Stimulated activated CD4-positive, alpha-beta T cell treated with anti-CD3 and anti-CD28 coated beads, Interleukin-12 subunit alpha, Interleukin-12 subunit beta, amount 100 ng/mL, for 24 hours (primary cell): Measurements from ENCODE around the gene ZNF90.
"Not testable (repeated sequence)": the region's sequence is repeated elsewhere in the genome, so short reads cannot be mapped to it uniquely, and the experiment has no call there.

Experiments used
- DNase-seq, 2 experiments: peaks; one replicate each; pipeline ENCODE4 v3.0.0-alpha.2; 2020; ENCODE audit warnings: low read depth in 2 of 2

Gene ZNF90

DNA sequence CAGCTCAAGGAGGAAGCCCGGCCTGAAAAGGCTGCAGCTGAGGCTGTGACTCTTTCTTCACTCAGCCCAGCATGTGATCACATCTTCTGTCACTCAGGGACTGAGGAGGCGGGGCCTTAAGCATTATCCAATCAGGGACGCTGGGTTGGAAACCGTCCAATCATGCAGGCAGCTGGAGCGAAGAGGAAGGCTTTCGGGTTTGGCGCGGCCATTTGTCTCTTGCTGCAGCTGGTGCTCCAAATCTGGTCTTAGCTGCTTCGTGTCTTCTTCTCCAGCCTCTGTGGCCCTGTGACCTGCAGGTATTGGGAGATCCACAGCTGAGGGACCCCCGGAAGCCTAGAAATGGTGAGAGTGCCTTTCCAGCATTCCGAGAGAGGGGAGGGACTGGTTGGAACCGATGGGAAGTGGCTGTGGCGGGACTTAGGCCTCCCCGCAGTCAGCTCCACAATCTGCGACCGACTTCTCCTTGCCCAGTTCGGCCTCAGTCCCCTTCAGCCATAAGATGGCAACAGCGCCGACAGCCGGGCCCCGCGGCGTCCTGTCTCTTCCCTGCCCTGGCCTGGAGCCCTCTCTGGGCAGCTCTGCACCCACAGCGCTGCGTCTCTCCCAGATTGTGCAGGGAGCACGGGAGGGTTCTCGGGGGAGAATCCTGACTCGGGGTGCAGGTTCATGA is at the start of gene ZNF90:
TSS of gene ZNF90 (plus strand) at position 210 of the 673 bp plus-strand sequence. CDS start at position 343, 133 bp downstream.
- DNase-seq: peak; percentile 70 to 77

DNA sequence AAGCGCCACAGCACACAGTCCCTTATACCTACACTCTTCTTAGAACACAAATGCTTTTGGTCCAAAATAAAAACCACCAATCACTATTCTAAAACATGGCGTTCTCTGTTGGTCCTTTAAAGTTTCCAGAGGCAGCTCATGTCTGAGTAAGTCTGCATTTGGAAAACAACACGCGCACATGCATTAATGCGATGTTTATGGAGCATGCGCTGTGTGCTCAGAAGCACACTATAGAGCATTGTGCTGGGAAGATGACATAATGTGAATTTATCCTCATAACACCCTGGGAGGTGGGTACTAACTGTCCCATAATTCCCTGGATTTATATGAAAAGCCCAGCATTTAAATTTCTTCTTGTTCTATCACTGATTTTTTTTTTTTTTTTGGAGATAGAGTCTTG is 49.2 kb upstream of the ZNF90 start:
- no peak for DNase-seq

DNA sequence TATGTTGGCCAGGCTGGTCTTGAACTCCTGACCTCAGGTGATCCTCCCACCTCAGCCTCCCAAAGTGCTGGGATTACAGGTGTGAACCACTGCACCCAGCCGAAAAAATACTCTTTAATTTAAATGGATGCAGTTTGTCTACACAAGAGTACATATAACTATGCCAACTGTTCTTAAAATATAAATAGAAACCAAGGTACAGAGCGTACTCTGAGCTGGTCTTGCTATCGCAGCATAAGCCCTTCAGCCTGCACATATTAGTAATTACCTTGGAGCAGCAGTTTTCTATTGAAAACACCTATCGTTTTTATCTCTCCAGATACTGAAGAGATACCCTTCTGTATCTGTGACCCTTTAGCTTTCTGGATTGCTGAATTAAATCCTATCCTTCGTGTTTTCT is 41.9 kb upstream of the ZNF90 start:
- no peak for DNase-seq

DNA sequence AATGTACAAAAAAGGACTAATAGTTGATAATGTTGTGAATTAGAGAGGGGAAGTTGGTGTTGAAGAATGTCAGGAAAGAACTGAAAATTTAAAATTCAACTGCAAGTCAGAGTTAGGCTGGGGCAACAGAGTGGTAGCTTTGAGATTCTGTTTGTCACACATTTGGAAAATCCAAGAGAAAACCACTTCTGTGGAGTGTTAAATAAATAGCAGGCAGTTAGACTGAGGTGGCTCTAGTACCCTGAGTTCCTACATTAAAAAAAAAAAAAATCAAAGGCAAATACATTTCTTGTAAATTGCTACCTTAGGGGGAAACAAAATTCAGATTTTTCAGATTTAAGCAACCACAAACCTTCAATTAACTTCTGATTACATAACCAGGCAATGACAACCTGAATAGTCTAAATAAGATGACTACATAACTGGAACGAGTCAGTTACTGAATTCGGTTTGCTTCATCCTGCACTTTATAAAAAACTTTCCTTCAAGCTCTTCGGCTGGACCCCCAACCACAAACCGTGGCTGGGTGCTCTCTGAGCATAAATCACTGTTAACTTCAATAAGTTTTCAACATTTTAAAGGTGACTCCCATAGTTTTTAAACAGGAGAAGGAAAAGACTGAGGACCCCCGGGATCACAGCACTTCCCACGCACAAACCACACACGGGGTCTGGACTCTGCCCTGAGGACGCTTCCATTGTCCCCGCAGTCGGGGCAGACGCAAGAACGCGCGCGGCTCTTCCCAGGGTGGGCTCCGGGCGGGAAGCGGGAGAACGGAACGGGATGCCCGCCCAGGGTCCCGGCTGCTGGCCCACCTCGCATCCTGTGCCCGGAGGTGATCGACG is 39.2 kb upstream of the ZNF90 start:
- no peak for DNase-seq

DNA sequence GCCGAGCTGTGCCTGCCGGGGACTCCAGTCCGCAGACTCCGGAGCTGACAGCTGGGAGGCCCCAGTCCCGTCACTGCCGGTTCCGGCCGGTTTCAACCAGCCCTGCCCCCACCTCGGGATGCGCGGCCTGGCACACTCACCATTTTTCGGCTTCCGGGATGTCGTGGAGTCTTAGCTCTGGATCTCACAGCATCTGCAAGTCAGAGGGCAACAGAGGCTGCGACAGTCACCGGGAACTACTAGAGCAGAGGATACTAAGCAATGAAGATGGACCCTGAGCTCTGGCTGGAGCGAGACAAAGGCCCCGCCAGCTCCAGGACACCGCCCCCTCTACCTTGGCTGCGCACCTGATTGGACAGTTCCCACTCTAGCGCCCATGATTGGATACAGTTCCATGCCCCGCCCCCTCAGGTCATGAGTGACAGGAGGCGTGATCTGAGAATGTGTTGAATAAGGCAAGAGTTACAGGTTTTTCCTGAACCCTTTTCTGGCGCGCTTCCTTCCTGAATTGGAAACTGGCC is 38.5 kb upstream of the ZNF90 start, which contains the start of gene ZNF682:
TSS of gene ZNF682 (minus strand) at position 303 of the 521 bp plus-strand sequence. CDS start at position 143, 160 bp downstream.
- peak; percentile 89 to 95 for DNase-seq

DNA sequence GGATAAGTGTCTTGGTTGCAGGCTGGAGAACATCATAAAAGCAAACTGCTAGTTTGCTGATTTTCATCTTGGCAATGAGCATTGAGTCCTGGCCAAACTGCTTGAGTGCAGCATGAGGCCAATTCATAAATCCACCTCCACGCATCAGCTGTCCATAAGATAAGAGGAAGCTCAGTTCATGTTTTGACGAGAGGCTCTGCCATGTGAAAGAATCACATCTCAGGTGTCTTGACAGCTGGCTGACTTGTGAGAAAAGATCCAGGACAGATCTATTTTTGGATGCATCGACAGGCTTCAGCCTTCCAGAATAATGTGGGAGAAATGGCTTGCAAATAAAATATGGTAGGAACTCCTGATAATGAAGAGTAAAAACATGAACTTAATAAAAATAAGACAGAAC is 33.1 kb upstream of the ZNF90 start:
- no peak for DNase-seq

DNA sequence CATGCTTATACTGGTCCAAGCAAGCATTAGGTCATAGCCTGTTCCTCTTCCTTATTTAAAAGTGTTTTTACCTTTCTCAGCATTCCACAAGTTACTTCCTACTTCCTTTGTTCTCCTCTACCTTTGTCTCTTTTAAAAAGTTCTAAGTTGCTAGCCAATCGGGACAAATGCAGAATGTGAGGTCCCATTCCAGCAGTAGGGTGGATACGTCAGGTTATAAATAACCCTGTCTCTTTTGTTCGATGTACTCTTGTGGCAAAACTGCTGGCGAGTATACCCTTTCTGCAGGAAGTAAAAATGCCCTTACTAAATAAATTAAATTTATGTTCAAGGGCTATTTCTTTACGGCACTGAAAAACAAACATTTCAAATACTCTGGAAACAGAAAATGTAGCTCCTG is 32.1 kb upstream of the ZNF90 start:
- DNase-seq: not testable (repeated sequence)

DNA sequence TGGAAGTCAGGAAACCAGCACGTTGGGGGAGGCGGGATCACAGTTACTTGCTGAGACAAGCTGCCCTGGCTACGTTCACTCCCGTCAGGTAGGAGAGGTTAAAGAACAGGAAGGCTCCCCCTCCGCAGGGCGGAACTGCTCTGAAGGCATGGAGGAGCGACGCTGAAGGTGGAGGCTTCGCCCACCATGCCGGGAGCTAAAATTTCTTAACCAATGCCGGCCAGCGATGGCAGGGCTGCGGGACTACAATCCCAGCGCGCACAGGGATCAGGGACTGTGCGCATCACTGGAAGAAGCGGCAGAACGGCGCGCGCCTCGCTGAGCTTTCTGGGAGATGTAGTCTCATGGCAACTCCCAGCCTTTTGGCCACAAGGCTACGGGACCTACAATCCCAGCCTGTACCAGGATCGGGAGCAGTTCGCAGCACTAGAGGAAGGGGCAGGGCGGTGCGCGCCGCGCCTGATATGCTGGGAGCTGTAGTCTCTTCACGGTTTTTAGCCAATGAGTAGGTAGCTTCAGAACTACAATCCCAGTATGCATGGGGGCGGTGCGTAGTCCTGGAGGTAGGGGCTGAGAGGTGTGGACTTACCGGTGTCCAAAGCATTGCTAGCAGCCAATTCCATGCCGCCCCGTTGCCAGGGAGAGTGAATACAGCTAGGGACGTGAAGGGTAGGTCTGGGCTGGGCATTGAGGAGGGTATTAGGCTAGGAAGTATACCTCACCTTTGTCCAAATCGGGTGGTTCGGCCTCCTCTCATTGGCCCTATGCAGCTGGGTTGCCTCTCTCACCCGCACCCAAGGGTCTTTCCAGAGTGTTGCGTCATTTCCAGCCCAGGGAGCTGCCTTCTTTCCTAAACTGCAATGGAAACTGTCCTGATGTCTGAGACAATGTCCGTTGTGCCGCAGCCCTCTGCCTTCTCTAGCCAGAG is 25.7 kb upstream of the ZNF90 start:
- DNase-seq: peak; percentile 61 to 69

DNA sequence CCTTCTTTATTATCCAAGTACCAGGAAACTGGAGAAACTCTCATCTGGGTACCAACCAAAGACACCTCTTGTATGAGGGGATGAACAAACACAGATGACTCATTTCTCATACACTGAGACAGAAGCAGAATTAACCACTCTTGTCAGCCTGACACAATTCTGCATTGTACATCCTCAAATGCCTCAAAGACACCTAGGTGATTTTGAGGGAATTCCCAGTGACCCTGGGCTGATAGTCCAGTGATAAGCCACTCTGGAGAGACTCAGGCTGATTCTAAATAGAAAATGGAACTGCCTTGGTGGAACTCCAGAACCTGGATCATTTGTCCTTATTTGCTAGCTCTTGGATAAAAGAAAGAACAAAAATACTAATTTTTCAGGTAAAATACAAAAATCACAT is 19.1 kb upstream of the ZNF90 start:
- not testable (repeated sequence) for DNase-seq

DNA sequence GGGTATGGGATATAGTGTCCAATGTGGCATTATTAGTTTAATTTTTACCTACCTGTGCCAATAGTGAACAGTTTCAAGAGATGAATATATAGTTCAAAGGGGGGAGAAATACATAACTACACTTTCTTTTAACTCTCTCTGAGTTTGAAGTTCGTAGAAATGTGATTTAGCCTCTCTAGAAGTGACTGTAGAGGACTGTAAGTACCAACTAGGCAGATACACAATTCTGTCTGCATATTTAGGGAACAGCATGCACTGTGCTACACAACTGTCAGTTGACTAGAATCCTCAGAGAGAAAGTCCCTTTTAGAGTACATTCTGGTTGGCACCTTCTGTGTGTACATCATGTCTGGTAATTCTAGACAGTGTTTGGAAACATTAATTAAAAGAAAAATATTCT is 17.5 kb upstream of the ZNF90 start:
- DNase-seq: no peak

DNA sequence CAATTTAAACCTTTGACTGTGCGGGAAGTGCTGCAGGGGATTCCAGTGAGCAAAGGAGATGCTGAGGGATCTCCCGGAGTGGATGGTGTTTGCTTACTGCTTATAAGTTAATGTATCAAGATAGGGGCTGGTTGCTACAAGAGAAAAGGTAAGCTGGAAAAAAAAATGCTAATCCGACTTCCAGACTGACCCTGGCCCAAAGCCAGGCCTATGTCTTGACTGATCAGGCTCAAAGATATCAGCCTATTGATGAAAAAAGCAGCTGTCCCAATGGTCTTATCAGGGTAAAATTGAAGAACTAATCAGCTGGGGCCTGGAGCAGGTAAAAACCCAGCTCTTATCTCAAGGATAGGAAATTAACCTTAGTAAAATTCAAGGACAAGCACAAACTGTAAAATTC is 10.9 kb upstream of the ZNF90 start:
- DNase-seq: no peak

DNA sequence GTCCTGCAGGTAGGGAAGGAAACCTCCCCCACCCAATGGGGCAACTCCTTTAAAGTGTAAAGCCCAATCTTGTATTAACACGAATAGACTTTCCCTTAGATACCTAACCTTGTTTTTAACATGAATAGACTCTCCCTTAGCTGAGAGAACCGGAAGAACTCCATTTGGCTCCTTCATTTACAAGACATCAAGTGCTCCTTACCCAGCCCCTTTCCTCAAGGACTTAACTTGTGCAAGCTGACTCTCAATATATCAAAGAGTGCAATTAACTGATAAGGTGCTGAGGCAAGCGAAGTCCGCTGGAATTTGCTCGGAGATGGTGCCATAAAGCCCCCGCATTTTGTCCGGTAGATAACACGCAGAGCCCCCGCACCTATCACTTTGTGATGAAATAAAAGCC is 9.9 kb upstream of the ZNF90 start:
- no peak for DNase-seq

DNA sequence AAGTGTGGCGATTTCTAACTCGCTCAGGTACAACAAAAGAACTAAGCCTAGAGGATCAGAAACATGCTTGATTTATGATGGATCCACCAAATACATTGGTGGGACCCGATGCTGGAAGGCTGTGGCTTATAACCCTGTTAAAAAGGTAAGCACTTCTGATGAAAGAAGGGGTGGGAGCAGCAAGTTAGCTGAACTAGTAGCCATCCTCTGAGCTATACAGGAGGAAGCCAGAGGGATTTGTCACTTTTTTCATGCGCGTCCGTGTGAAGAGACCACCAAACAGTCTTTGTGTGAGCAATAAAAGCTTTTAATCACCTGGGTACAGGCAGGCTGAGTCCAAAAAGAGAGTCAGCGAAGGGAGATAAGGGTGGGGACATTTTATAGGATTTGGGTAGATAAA is 9.2 kb upstream of the ZNF90 start:
- DNase-seq: not testable (repeated sequence)

DNA sequence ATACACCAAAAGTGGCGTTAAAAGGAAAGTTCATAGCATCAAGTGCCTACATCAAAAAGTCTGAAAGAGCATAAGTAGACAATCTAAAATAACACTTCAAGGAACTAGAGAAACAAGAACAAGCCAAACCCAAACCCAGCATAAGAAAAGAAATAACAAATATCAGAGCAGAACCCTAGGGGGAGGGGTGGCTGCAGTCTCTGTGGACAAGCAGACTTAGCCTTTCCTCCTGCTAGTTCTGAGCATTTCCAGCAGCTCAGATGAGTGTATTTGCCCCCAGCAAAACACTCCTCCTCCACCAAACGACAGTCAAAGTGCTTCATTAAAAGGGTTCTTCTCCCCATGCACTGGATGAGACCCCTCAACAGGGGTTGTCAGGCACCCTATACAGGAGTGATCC is 7.1 kb upstream of the ZNF90 start:
- no peak for DNase-seq

DNA sequence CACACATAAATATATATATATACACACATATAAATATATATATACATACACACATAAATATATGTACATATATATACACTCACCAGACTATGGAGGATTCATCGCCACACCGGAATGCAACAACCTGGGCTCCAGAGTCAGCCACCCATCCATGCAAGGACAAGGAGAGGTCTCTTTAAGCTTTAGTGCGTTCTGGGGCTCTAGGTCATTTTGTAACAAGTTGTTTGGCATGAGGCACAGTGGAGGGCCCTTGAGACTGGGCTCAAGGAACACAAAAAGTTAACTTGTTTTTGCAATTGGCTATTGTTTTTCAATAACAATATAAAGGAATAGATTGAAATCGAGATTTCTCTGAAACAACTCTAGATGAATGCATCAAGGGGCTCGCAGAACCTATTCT is 4.9 kb upstream of the ZNF90 start:
- no peak for DNase-seq

DNA sequence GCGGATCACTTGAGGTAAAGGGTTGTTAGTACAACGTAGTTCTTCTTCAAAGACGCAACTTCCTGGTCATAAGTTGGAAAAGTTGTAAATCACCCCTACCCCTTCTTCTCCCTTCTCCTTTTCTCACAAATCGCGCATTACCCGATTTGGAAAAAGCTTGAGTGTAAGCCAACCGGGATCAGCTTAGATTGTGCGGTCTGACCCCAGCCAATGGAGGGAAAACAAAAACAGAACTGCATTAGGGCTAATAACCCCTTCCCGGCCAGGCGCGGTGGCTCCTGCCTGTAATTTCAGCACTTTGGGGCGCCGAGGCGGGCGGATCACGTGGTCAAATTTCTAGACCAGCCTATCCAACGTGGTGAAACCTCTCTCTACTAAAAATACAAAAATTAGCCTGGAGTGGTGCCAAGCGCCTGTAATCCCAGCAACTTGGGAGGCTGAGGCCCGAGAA is 806 bp downstream of the ZNF90 start:
- DNase-seq: peak in 1 of 2 experiments; percentile 2

DNA sequence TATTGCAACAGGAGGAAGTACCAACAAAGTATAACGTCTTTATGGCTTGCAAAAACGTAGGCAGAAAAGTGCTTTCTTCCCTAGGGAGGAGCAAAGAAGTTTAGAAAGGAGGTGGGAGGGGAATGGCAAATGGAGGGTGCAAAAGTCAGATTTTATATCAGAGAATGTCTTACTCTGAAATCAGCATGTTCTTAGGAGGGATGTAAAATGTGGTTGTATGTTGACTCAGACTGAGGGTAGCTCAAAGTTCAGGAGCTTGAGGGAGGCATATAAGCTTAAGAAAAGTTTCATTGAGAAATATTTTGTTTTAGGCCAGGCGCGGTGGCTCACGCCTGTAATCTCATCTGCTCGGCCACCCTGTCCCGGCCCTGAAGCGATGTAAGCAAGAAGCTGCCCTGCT is 1.7 kb downstream of the ZNF90 start:
- DNase-seq: no peak

DNA sequence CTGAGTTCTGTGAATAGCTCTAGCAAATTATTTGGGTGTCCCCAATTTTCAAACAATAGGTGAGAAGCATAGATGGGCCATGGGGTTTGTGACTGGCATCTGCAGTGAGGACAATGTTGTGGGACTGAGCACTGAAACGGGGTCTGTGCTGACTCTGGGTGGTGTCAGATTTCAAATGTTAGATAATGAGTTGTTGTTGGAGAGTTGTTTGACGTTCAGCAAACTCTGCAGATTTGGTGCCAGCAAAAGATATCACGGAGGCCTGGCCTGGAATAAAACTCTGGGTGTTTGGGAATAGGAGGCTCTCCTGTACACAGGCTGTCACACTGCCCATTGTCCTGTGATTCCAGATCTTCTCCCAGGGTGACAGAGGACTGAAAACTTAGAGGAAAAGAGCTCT is 2.9 kb downstream of the ZNF90 start:
- no peak for DNase-seq

DNA sequence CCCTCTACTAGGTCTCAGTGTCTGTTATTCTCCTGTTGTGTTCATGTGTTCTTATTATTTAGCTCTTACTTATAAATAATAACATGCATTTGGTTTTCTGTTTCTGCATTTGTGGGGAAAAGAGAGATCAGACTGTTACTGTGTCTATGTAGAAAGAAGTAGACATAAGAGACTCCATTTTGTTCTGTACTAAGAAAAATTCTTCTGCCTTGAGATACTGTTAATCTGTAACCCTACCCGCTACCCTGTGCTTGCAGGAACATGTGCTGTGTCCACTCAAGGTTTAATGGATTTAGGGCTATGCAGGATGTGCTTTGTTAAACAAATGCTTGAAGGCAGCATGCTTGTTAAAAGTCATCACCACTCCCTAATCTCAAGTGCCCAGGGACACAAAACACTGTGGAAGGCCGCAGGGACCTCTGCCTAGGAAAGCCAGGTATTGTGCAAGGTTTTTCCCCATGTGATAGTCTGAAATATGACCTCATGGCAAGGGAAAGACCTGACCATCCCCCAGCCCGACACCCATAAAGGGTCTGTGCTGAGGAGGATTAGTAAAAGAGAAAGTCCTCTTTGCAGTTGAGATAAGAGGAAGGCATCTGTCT is 4.5 kb downstream of the ZNF90 start:
- DNase-seq: not testable (repeated sequence)

DNA sequence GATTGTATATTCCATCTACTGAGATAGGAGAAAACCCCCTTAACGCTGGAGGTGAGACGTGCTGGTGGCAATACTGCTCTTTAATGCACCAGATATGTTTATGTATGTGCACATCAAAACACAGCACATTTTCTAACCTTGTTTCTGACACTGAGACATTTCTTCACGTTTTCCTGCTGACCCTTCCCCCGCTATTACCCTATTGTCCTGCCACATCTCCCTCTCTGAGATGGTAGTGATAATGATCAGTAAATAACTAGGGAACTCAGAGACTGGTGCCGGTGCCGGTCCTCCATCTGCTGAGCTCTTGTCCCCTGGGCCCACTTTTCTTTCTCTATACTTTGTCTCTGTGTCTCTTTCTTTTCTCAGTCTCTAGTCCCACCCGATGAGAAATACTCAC is 5.1 kb downstream of the ZNF90 start:
- not testable (repeated sequence) for DNase-seq

DNA sequence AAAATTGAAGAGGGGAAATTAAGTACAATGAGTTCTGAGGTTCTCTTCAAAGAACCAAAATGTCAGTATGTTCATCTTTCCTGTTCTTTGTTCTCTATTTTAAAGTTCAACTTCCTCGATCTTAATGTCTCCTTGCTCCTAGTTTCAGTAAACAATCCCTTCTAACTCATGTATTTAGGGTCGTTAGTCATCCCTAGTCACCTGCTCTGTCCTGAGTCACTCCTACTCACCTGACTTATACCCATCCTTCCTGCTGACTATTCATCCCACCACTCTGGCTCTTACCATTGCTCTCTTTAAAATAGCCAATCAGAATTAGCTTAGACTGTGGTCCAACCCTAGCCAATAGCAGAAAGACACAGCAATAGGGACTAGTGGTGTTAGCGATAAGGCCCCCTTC is 24.3 kb downstream of the ZNF90 start:
- no peak for DNase-seq
